IPS-NIHi11 (cell line): ENCODE data around the gene COG8.
A peak's percentile ranks its signal among the peaks of the same experiment; 100 is the strongest.

Experiments used
- DNase-seq: peaks from one replicate; pipeline ENCODE4 v3.0.0; 2012; ENCODE audit warnings: mixed read lengths, low spot score

Gene COG8

DNA sequence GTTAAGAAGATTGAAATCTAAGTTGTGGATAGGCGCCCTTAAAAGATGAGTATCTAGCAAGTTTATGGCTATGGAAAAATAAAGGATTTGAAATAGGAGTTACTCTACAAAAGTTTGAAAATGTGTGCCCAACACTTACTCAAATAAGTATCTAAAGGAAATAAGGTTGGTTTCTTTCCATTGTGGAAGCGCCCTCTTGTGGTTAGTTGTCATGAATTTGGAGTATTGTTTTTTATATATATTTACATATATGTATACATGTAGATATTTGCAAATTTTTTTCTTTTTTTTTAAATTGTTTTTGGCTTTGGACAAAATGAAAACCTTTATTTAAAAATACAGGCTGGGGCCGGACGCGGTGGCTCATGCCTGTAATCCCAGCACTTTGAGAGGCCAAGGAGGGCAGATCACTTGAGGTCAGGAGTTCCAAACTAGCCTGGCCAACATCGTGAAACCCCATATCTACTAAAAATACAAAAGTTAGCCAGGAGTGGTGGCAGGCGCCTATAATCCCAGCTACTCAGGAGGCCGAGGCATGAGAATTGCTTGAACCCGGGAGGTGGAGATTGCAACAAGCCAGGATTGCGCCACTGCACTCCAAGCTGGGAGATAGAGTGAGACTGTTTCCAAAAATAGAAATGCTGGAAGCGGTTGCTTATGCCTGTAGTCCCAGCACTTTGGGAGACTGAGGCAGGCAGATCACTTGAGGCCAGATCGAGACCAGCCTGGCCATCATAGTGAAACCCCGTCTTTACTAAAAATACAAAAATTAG is 52.2 kb downstream of the COG8 start:
- peak; percentile 28 for DNase-seq

DNA sequence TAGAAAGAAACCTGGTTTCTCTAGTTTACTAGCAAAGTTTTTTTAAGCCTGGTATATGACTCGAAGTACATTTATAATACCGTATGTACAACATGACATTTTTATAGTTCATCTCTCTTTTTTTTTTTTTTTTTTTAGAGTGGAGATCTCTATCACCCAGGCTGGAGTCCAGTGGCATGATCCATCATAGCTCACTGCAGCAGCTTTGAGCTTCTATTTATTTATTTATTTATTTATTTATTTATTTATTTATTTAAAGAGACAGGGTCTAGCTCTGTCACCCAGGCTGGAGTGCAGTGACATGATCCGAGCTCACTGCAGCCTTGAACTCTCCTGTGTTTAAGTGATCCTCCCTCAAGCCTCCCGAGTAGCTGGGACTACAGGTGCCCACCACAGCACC is 54.1 kb downstream of the COG8 start:
- no peak for DNase-seq

DNA sequence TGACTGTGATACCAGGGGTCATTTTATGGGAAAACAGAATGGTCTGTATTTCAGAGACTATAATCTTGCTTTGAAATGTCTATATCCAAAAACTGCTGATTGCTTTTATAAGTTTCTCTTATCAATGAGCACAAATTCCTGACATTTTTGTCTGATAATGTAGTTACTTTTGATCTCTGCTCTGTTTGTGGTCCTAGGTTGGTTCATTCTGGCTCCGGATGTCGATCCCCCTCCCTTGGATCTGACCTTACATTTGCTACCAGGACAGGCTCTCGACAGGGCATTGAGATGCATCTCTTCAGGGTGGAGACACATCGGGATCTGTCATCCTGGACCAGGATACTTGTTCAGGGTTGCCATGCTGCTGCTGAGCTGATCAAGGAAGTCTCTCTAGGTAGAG is 55.5 kb downstream of the COG8 start:
- no peak for DNase-seq

DNA sequence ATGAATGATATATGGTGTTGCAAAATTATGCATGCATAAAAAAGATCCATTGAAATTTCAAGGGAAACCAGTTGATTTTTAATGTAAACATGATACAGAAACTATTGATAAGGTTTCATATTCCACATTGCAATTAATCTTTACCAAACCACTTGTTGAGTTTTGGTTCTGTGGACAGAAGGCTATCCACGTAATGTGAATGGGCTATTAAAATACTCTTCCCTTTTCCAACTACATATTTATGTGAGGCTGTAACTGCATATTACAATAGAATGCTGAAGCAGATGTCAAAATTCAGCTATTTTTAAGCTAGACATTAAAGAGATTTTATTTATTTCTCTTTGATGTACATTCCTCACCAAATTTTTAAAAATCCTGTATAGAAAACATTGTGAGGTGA is 62.0 kb downstream of the COG8 start:
- DNase-seq: no peak
